K562 (cell line): ENCODE results near the gene ASB7. TPM values are rescaled to one million over a fixed set of nuclear protein-coding genes. Genes with fewer than 3 reads are reported as not detected.

Experiments
- ATAC-seq: fragments of 200-7000 bp; cut with Tn5 transposase; 3 replicates; pipeline ENCODE4 v1.9.1; 2020; ENCODE audit warnings: moderate library complexity
- BruUV-seq: library from RNA; stranded (reverse); fragments of 400-500 nt; replicated peaks from 2 replicates; lab custom pipeline; 2021; lab: Mats Ljungman, UMichigan
- CTCF ChIA-PET: fragments of 300-600 bp; formaldehyde crosslinking; extraction: SDS; loops from one replicate; lab custom pipeline; 2021; ENCODE audit warnings: low intra/inter-chr PET ratio; lab: Yijun Ruan, JAX
- POLR2A ChIA-PET: fragments of 300-600, 350-650 bp; sonication (Branson Sonifier 250); formaldehyde crosslinking; extraction: SDS; loops from one replicate; lab custom pipeline; 2021; ENCODE audit warnings: antibody characterized with exemption, inconsistent platforms; lab: Yijun Ruan, JAX
- DNase-seq, 4 experiments: peaks; one replicate each; pipeline versions ENCODE4 v3.0.0 to v3.0.0-alpha.2; 2011 to 2018; ENCODE audit warnings: low spot score in 3 of 4, mixed read lengths in 3 of 4; ENCODE audit errors: extremely low read depth in 1 of 4
- FAIRE-seq: peaks from 2 replicates; lab custom pipeline; 2011; peaks lifted over from hg19 to GRCh38; lab: Jason Lieb, UNC
- H2AFZ ChIP-seq: 2 replicates; pipeline ENCODE4 v1.6.0; 2011; ENCODE audit warnings: low read depth, low read length, control low read depth, inconsistent platforms
- H3K27ac ChIP-seq: fragments of 200-600 bp; 3 replicates; pipeline ENCODE4 v1.8.0; 2011; ENCODE audit warnings: low read depth, mild to moderate bottlenecking, control low read depth, inconsistent platforms, low read length, moderate library complexity, mixed read lengths; ENCODE audit errors: extremely low read depth
- H3K27me3 ChIP-seq, 2 experiments: fragments of 300-600 bp in 1 of 2; 2 replicates in 1 of 2; 3 replicates in 1 of 2; pipeline versions ENCODE4 v1.6.0 to v1.8.0; 2011; ENCODE audit warnings: inconsistent platforms in 2 of 2, low read length in 2 of 2, mild to moderate bottlenecking in 1 of 2, mixed read lengths in 1 of 2, moderate library complexity in 1 of 2; ENCODE audit not compliant: control insufficient read depth in 2 of 2, insufficient read depth in 2 of 2
- H3K36me3 ChIP-seq: fragments of 300-600 bp; 3 replicates; pipeline ENCODE4 v1.8.0; 2011; ENCODE audit warnings: mild to moderate bottlenecking, low read length, inconsistent platforms; ENCODE audit not compliant: control insufficient read depth, insufficient read depth
- H3K4me1 ChIP-seq, 2 experiments: fragments of 200-600 bp in 1 of 2; replicated peaks in 1 of 2; 2 replicates in 1 of 2; 3 replicates in 1 of 2; pipeline versions ENCODE4 v1.5.1 to v1.8.0; 2011; ENCODE audit warnings: inconsistent platforms in 2 of 2, low read length in 2 of 2, mild to moderate bottlenecking in 1 of 2, mixed read lengths in 1 of 2, moderate library complexity in 1 of 2; ENCODE audit not compliant: control insufficient read depth in 2 of 2, insufficient read depth in 2 of 2
- H3K4me2 ChIP-seq: 2 replicates; pipeline ENCODE4 v1.6.1; 2011; ENCODE audit warnings: low read length, control low read depth, inconsistent platforms, mixed read lengths; ENCODE audit not compliant: insufficient read depth
- H3K4me3 ChIP-seq: fragments of 200-600 bp; sonication (generic), shearing (Covaris generic); 2 replicates; pipeline ENCODE4 v1.5.1; 2016; ENCODE audit warnings: control low read depth, inconsistent platforms
- H3K79me2 ChIP-seq: fragments of 200-600 bp; 3 replicates; pipeline ENCODE4 v1.8.0; 2011; ENCODE audit warnings: low read length, inconsistent platforms; ENCODE audit not compliant: control insufficient read depth, insufficient read depth
- H3K9ac ChIP-seq, 2 experiments: 2 replicates each; pipeline versions ENCODE4 v1.6.0 to v1.6.1; 2011; ENCODE audit warnings: low read depth in 2 of 2, low read length in 2 of 2, control low read depth in 1 of 2, inconsistent platforms in 1 of 2, mild to moderate bottlenecking in 1 of 2, mixed read lengths in 1 of 2; ENCODE audit not compliant: insufficient read depth in 1 of 2
- H3K9me1 ChIP-seq: one replicate; pipeline ENCODE4 v1.6.0; 2011; ENCODE audit warnings: inconsistent platforms, mild to moderate bottlenecking, low read length, moderate library complexity; ENCODE audit not compliant: control insufficient read depth, insufficient read depth
- H3K9me3 ChIP-seq: replicated peaks from 2 replicates; pipeline ENCODE4 v1.5.1; 2011; ENCODE audit warnings: low read depth, low read length, inconsistent platforms; ENCODE audit not compliant: control insufficient read depth, insufficient read depth
- H4K20me1 ChIP-seq: replicated peaks from 2 replicates; pipeline ENCODE4 v1.6.1; 2011; ENCODE audit warnings: low read length, inconsistent platforms, mixed read lengths; ENCODE audit not compliant: control insufficient read depth, insufficient read depth
- ELF2 ChIP-seq: fragments of 250-450 bp; sonication (Bioruptor Pico); IDR thresholded peaks from 2 replicates; pipeline ENCODE4 v1.5.0; 2021; ENCODE audit warnings: mild to moderate bottlenecking
- KLF13 ChIP-seq: fragments of 450-650 bp; IDR thresholded peaks from 2 replicates; pipeline ENCODE4 v1.6.1; 2016; ENCODE audit warnings: missing genetic modification characterization, low read depth, mild to moderate bottlenecking, missing compliant biosample characterization, moderate library complexity, borderline replicate concordance
- SMAD3 ChIP-seq: fragments of 450-650 bp; formaldehyde crosslinking; conservative IDR thresholded peaks from 2 replicates; pipeline ENCODE4 v1.4.0; 2020; ENCODE audit warnings: mild to moderate bottlenecking
- TRIM28 ChIP-seq: fragments of 450-650 bp; IDR thresholded peaks from 2 replicates; pipeline ENCODE4 v1.6.1; 2017
- ZBED1 ChIP-seq: IDR thresholded peaks from 2 replicates; pipeline ENCODE4 v1.6.1; 2014
- ZNF277 ChIP-seq: fragments of 250-450 bp; sonication (Bioruptor Pico); IDR thresholded peaks from 2 replicates; pipeline ENCODE4 v1.8.0; 2022; ENCODE audit warnings: inconsistent platforms, mild to moderate bottlenecking, moderate library complexity, borderline replicate concordance
- WGBS: fragments of 100-300 bp; shearing (Covaris generic); methylation state at CpG from one replicate; pipeline ENCODE4 v1.1.6; 2016; ENCODE audit warnings: low coverage, mixed read lengths; ENCODE audit not compliant: insufficient coverage; ENCODE audit errors: missing lambda C conversion rate; 5-methylcytosine and 5-hydroxymethylcytosine counted together
- in situ Hi-C: fragments of 300-500 bp; cut with MboI; formaldehyde crosslinking; loops from 4 replicates; pipeline ENCODE4 v1.15.0; 2018; ENCODE audit warnings: inconsistent platforms, mixed read lengths
- intact Hi-C: fragments of 100-400 bp; cut with micrococcal nuclease; formaldehyde crosslinking; loops from 2 replicates; pipeline ENCODE4 v1.14.2; 2022
- polyA plus RNA-seq, 8 experiments: library from polyadenylated mRNA; depleted of rRNA in 4 of 8; stranded (reverse) in 5 of 8; unstranded in 3 of 8; fragments of >200 nt; fragmentation: Nextera tagmentation in 2 of 8; fragmentation: Illumina TruSeq in 1 of 8; extraction: Ambion mirVana in 2 of 8; extraction: Trizol in 1 of 8; gene quantifications; 2 replicates each; pipeline versions ENCODE4 v1.2.1 to v1.2.3, GENCODE V29; 2011 to 2014; ENCODE audit warnings: inconsistent platforms in 1 of 8, missing spikeins in 1 of 8
- total RNA-seq, 7 experiments: library from RNA; depleted of rRNA in 6 of 7; stranded (reverse); fragments of >200 nt in 6 of 7; fragmentation: Illumina TruSeq in 2 of 7; extraction: Trizol in 2 of 7; gene quantifications; 2 replicates each; pipeline versions ENCODE4 v1.2.1 to v1.2.3, GENCODE V29; 2011 to 2021; ENCODE audit warnings: low replicate concordance in 1 of 7

Gene ASB7
- total and polyA plus RNA-seq, 9 of the 15 experiments (the other 6 are each of a cell fraction or from before 2014, with no cell fraction given) = 1.8 to 10.1 (median 6.8) TPM

- H3K4me3 ChIP-seq = no peak overlapping the region
- TSS peak; percentile 6 for BruUV-seq
- no peak overlapping the region for H3K27ac ChIP-seq
- no peak for TF ChIP-seq SMAD3 (CRISPR knock-in tag)
- TF ChIP-seq ZBED1 = no peak
- no peak for TF ChIP-seq KLF13
- no peak for TF ChIP-seq ELF2 (CRISPR knock-in tag)
- TF ChIP-seq ZNF277 (CRISPR knock-in tag) = no peak
- TF ChIP-seq TRIM28 = no peak
- no peaks in the 10 kb centered on the region; the same call in 1 of the 2 replicates for H4K20me1 ChIP-seq
- FAIRE-seq (no peak), DNase-seq (no peak), ATAC-seq (no peak)
- CTCF ChIA-PET = no interaction called here
- H3K79me2 ChIP-seq = 0 out of 3 replicates have a peak, but pooled peaks cover 2% of the 10 kb centered on the region
- H3K9me3 ChIP-seq = no peaks in the 10 kb centered on the region
- POLR2A ChIA-PET = interaction anchor here (0.9 kb wide), 1 partner anchor 25 kb away, joined by 3 read pairs; no protein-coding TSS in a partner anchor
- H3K9me1 ChIP-seq = no peaks in the 10 kb centered on the region
- H3K4me1 ChIP-seq = no peaks in the 10 kb centered on the region
- in situ Hi-C loops (no loop called here), intact Hi-C loops (no loop called here)
- peaks cover 76% of the 10 kb centered on the region for H3K36me3 ChIP-seq
- no peak overlapping the region for H3K4me2 ChIP-seq
- WGBS = 98% methylated on average over 4 of the region's 4 CpGs
- no peaks in the 10 kb centered on the region for H3K27me3 ChIP-seq
- no peak overlapping the region for H2AFZ ChIP-seq
- H3K9ac ChIP-seq = no peak overlapping the region
These were observed 31.6 kb upstream of the ASB7 start for GRCh38 chr15:100570735-100571313.
